SK-N-MC (cell line): ENCODE measurements around the gene SETD2.

Source experiments
- DNase-seq: peaks from one replicate; pipeline ENCODE4 v3.0.0-alpha.2; 2011; ENCODE audit warnings: low read depth, low spot score
- H3K27ac ChIP-seq: fragments of 200-600 bp; sonication (generic); 2 replicates; pipeline ENCODE4 v1.5.1; 2016; ENCODE audit warnings: mixed run types
- H3K36me3 ChIP-seq: fragments of 200-600 bp; sonication (generic); 2 replicates; pipeline ENCODE4 v1.6.1; 2017; ENCODE audit warnings: antibody characterized with exemption, low read length, mixed read lengths; ENCODE audit not compliant: insufficient read depth
- H3K4me3 ChIP-seq: fragments of 200-600 bp; sonication (generic); 2 replicates; pipeline ENCODE4 v1.5.1; 2016
- H3K9ac ChIP-seq: fragments of 200-600 bp; sonication (generic); 2 replicates; pipeline ENCODE4 v1.8.0; 2017; ENCODE audit warnings: mixed run types, mixed read lengths; ENCODE audit not compliant: insufficient read length
- H3K9me3 ChIP-seq: fragments of 200-600 bp; sonication (generic); 2 replicates; pipeline ENCODE4 v1.6.1; 2017; ENCODE audit warnings: low read depth, mild to moderate bottlenecking, antibody characterized with exemption, low read length, moderate library complexity, mixed read lengths
- EZH2 ChIP-seq: fragments of 200-600 bp; sonication (generic); IDR thresholded peaks from one replicate; pipeline ENCODE4 v1.6.1; 2017; ENCODE audit warnings: antibody characterized with exemption
- FOXP2 ChIP-seq: optimal IDR thresholded peaks from 2 replicates; pipeline ENCODE3; 2011; ENCODE audit warnings: mild to moderate bottlenecking, moderate library complexity; ENCODE audit not compliant: insufficient read depth; ENCODE audit errors: extremely low read length, control extremely low read depth
- POLR2AphosphoS5 ChIP-seq: IDR thresholded peaks from 2 replicates; pipeline ENCODE4 v1.6.1; 2012; ENCODE audit warnings: mild to moderate bottlenecking, low read depth, low read length, borderline replicate concordance

Gene SETD2

DNA sequence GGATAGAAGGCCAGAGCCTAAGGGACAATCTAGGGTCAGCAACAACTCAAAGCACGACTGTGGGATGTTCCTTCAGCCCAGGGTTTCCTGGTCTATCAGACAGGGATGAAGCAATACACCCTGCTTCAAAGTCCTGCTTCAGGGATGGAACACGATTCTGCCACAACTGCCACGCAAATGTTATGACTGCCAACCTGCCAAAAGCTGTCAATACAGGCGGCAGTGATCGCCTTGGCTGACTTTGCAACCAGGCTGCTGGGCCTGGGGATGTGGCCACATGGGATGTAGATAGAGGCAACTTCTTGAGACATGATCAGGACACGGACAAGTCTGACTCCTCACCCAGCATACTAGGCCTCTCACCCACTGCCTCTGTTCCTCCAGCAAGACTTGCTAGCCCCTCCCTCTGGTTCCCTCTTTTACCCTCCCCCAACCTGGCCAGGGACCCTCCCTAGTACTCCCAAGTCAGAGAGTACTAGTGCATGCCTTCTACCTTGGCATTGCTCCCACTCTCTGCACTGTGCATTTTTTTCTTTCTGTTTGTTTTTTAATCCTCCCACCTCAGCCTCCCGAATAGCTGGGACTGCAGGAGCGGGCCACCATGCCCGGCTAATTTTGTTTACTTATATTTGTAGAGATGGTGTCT lies 195.0 kb downstream of the SETD2 start:
- Histone ChIP-seq H3K9me3 (no peaks in the 10 kb centered on the region), H3K9ac (no peak overlapping the region), H3K27ac (no peak overlapping the region), H3K36me3 (no peaks in the 10 kb centered on the region; the same call in 1 of the 2 replicates), H3K4me3 (no peak overlapping the region)
- DNase-seq = no peak
- TF ChIP-seq EZH2 = no peak
- TF ChIP-seq POLR2AphosphoS5 = no peak
- no peak for TF ChIP-seq FOXP2

DNA sequence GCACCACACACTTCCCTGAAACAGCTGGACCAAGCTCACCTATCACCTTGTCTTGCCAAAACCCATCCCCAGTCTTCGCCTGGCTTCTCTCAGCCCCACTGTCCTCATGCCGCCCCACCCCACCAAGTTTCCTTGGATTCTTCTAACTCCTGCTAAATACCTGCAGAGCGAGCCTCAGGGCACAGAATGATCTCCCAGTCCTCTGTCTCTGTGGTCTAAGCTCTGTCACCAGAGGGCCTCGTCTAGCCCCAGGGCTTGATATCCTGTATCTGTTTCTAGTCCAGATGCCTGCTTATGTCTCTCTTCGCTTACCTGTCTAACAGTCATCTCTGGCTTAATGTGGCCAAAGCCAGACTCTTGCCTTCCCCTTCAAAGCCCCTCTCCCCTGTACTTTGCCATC lies 197.1 kb downstream of the SETD2 start:
- Histone ChIP-seq H3K9me3 (no peaks in the 10 kb centered on the region), H3K27ac (no peak overlapping the region), H3K36me3 (peaks cover 7% of the 10 kb centered on the region; the same call in 1 of the 2 replicates), H3K9ac (no peak overlapping the region), H3K4me3 (no peak overlapping the region)
- no peak for TF ChIP-seq FOXP2
- no peak for DNase-seq
